Hematopoietic multipotent progenitor cell treated with erythropoietin and hydrocortisone succinate and interleukin-3 and kit ligand, for 15 days (in vitro differentiated cells): ENCODE data around the gene ARFGEF3.

ENCODE experiments used
- DNase-seq: peaks from one replicate; pipeline ENCODE4 v3.0.0-alpha.2; 2015; ENCODE audit warnings: low spot score

Gene ARFGEF3

GRCh38 chr6:138162111-138162954, 594 bp downstream of the ARFGEF3 start:
- no peak for DNase-seq

DNA sequence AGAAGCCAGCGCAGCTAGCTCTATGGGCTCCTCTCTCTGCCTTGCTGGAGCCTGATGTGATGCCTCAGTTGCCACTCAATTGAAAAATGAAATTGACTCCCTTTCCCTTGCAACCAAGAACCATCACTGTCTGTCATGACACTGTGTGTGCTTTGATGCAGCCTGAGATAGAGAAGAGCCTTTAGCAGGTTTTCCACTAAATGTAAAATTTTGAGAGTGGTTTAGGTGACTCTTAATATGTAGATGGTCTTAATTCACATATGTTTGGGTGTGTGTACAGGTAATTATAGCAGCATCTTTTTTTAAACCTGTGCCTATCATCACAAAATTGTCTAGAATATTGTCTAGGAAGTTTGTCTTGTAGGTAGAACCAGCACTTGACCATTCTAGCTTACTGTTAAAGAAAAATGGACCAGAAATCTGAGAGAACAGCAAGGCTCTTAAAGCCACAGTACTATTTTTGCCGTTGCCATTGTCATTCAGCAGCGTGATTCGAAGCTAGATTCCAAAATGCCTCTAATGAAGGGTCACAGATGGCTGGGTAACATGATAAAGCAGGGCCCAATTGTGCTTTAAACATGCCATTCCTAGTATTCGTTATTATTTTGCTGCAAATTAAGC, 1.3 kb downstream of the ARFGEF3 start:
- DNase-seq, result no peak

- no peak for DNase-seq
Observed at GRCh38 chr6:138175596-138175995, 13.9 kb downstream of the ARFGEF3 start.

GRCh38 chr6:138176652-138177232, 15.0 kb downstream of the ARFGEF3 start:
- no peak for DNase-seq

DNA sequence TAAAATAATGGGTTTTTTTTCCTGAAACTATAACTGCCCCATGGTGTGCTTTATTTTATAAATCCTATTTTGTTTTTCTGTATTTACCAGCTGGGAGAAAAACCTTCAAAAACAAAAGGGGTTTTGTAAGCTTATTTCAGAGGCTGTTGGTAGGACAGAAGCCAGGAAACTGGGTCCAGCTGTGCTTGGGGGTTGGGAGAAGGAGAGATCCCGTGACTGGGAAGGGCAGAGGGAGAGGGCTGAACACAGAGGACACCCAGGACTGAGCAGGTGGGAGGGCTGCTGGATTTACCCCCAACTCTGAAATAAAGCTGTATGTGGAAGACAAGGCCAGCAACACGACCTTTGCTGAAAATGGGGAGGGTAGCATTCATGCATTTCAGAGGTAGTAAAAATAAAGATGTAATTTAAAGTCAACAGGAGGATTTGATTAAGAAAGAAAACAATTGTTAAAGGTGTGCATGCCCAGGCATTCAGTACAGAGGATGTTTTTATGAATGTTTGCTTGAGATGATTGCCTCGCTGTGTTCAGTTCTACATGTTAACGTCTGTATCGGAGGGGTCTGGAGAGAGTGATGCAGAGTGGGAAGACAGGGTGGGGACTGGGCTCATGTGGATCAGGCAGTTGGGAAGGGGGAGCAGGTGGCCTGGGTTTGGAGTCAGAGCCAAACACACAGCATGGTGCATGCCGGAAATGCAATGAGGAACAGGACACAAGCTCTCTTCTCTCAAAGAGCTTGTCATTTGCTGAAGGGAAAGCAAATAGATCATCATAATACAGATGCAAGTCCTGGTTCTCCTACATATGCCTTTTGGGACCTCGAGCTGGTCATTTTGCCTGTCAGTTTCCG, 21.4 kb downstream of the ARFGEF3 start:
- no peak for DNase-seq

DNA sequence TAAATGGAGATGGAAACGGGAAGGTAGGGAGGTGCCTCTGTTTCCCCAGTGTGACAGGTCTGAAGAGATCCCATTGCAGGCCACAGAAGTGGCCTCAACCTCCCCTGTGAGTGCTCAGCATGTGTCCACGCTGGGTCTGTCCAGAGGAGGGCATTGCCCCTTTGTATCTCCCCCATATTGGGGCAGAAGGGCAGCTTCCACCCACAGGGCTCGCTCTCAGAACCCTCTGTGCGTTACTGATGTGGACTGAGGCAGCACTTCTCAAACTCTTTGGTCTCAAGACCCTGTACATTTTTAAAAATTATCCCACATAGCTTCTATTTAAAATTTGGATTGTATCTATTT, 22.0 kb downstream of the ARFGEF3 start:
- DNase-seq, result no peak

DNA sequence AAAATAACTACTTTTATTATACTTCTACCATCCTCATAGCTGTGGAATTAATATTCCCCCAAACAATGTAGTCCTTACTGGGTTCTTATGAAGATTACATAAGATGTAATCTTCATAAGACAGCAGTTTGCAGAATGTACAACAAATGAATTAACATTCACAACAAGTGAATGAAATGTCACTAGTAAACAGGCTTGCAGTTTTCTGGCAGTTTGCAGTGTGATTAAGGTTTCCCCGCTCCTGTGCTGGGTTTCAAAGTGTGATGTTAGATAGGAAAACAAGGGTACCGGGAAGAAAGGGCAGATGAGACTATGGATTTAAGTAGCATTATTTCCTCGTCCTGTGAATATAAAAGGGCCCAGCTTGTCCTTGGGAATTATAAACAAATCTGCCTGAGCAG, 22.5 kb downstream of the ARFGEF3 start:
- DNase-seq, result no peak

DNA sequence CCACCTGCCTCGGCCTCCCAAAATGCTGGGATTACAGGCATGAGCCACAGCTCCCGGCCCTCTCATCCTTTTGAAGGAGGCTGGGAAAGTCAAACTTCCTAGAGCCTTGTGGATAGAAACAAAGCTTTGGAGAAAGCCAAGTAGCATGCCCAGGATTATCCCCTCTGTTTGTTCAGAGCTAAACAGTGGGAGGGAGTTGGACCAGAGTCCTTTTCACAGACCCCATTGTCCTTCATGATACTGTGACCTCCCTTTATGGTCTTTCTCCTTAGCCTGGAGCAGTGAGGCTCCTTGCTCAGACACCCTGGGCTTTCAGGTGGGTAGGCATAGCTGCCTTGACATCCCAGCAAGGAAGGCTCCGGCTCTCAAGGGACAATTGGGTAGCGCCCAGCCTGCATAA, 25.4 kb downstream of the ARFGEF3 start:
- no peak for DNase-seq

- no peak for DNase-seq
Observed at GRCh38 chr6:138188278-138188941, 26.7 kb downstream of the ARFGEF3 start.

- DNase-seq, result no peak
Observed at GRCh38 chr6:138194287-138194686, 32.5 kb downstream of the ARFGEF3 start.

DNA sequence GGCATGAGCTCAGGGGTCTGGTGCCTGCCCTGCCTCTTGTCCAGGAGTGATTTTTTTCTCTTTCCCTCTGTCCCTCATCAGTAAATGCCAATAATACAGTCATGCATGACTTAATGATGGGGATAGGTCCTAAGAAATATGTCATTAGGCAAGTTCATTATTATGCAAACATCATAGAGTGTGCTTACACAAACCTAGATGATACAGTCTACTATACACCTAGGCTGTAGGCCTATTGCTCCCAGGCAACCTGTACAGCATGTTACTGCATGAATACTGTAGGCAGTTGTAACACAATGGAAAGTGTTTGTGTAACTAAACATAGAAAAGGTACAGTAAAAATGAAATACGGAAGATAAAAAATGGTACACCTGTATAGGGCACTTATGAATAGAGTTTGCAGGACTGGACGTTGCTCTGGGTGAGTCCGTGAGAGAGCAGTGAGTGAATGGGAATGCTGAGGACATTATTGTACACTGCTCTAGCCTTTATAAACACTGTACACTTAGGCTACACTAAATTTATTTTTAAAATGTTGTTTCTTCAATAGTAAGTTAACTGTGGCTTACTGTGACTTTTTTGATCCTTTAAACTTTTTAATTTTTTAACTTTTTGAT, 34.5 kb downstream of the ARFGEF3 start:
- no peak for DNase-seq

DNA sequence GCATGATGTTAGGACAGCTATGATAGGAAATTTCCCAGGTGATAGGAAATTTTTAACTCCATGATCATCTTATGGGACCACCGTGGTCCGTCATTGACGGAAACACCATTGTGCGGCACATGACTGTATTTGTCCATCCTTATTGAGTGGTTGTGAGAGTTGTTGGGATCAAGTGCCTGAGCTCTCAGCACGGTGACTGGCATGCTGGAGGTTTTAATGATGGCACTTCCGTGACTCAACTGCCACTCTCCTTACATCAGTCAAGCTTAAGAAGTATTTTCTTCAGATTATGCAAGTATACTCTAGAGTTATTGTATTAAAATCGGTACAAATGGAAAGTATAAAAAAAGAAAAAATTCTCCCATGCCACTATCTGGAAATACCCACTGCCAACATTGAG, 35.8 kb downstream of the ARFGEF3 start:
- no peak for DNase-seq

DNA sequence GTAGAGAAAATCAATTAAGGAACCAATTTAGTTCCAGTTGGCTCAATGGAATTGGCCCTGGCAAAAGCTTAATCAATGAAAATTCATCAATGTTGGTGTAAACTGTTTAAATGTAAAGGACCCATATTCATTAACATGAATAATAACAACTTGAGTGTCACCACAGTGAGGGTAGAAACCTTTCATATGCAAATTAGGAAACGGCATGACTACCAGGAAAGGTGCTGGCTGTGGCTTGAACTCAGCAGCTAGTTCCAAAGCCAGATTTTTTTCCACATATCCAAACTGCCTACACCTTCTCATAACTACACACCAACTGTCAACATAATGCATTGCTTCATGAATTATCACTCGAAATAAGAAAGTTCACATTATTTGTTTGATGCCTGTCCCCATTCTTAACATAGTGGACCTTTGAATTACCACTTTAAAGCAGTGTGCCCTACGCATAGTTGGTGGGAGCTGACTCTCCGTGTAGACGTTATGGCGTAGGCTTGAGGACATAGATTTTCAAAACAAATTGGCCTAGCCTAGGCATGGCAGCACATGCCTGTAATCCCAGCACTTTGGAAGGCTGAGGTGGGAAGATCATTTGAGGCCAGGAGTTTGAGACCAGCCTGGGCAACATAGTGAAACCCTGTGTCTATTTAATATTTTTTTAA, 36.8 kb downstream of the ARFGEF3 start:
- no peak for DNase-seq

DNA sequence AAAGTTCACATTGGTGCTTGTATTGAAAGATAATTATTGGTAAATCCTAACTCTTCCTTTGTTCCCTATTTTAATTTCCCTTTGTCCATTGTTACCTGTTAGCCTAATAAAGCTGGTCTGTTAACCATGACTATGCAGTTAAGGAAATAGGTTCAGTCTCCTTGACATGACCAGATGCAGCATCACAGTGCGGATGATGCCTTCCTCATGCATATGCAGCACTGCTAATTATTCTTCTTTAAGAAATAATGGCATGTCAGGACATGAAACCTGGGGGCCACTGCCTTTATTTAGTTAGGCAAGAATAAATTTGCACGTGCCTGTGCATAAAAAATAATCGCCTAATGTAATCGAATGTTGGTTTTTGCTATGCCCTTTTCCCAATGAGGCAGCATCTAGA, 40.1 kb downstream of the ARFGEF3 start:
- no peak for DNase-seq

- no peak for DNase-seq
Observed at GRCh38 chr6:138203315-138203714, 41.6 kb downstream of the ARFGEF3 start.

- no peak for DNase-seq
Observed at GRCh38 chr6:138204303-138204702, 42.6 kb downstream of the ARFGEF3 start.

- no peak for DNase-seq
Observed at GRCh38 chr6:138204792-138205384, 43.1 kb downstream of the ARFGEF3 start.

DNA sequence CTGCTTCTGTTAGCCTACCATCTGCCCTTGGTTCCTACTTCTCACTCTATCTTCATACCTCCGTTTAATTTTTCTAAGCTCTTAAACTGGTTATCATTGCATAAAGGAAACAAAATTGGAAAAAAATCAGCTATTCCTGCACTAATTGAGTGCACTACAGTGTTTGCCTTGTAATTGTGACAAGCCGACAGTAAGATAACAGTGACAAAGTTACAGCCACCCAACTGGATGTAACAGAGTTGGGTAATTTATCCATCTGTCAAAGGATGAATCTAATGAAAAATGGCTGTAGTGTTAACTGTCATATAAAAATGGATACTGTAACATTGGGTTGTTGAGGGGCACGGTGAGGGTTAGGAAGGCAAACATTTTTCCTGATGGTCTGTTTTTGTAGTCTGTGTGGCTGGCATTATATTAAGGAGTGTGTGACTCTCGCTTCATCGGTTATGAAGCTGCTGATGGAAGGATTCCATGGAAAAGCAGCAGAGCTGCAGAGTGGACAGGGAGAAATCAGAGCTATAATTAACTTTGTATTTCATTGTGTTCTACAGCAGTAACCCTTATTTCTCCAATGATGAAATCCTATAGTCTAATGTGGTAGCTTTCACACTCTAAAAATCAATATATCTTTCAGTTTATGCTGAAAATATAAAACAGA, 43.8 kb downstream of the ARFGEF3 start:
- no peak for DNase-seq

DNA sequence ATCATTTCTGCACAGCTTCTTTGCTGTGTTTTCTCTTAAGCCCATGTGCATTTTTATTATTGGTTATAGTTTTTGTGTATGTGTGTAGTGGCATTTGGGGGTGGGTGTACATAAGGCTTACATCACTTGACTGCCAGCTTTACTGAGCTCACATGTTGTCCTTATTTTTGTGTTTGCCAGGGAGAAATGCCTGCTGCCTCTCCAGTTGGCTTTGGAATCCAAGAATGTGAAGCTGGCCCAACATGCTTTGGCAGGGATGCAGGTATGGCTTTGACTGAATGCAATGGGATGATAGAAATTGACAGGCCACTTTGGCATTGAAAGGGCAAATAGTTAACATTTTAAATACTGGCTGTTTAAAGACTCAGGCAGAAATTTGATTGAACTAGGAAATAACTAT, 45.1 kb downstream of the ARFGEF3 start:
- DNase-seq, result no peak

DNA sequence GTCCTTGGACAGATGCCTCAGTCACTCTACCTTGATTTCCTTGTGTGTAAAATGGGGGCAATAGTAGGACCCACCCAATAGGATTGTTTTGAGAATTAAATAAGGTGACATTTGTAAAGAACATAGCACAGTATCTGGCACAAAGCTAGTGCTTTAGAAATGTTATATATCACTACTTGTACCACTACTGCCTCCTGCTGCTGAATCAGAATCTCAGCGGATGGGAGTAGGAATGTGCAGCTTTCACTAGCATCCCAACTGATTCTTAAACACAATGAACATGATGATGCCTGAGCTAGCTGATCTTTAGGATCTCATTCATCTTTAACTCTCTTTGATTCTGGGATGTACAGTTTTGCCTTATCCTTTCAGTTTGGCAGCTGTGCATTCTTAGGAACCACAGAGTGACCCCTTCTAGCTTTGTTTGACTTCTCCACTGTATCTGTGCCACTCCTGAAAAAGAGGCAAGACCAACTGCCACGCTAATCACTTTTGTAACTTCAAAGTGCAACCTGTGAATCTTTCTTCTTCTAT, 49.4 kb downstream of the ARFGEF3 start:
- DNase-seq, result no peak
